Caco-2 (cell line): Measurements from ENCODE around the gene MAP7. TPM values are rescaled to one million over a fixed set of nuclear protein-coding genes. Genes with fewer than 3 reads are reported as not detected.

Experiments
- BruUV-seq: library from RNA; stranded (reverse); fragments of 400-500 nt; replicated peaks from 2 replicates; lab custom pipeline; 2021; lab: Mats Ljungman, UMichigan
- CTCF ChIA-PET: fragments of 300-600 bp; sonication (Branson Sonifier 250); formaldehyde crosslinking; loops from one replicate; lab custom pipeline; 2022; ENCODE audit warnings: antibody characterized with exemption; lab: Charles Lee
- POLR2A ChIA-PET: fragments of 300-600 bp; sonication (Branson Sonifier 250); formaldehyde crosslinking; loops from one replicate; lab custom pipeline; 2022; ENCODE audit warnings: antibody characterized with exemption; lab: Charles Lee
- DNase-seq, 2 experiments: peaks; one replicate each; pipeline versions ENCODE4 v3.0.0 to v3.0.0-alpha.2; 2020 to 2022
- H3K27me3 ChIP-seq: replicated peaks from 2 replicates; pipeline ENCODE4 v1.6.0; 2011; ENCODE audit warnings: low read length; ENCODE audit not compliant: control insufficient read depth, insufficient read depth
- H3K36me3 ChIP-seq: 2 replicates; pipeline ENCODE4 v1.5.1; 2011; ENCODE audit warnings: low read length; ENCODE audit not compliant: control insufficient read depth, insufficient read depth
- H3K4me1 ChIP-seq: fragments of 250-450 bp; sonication (Bioruptor Pico); 2 replicates; pipeline ENCODE4 v1.5.1; 2020; ENCODE audit warnings: mild to moderate bottlenecking
- H3K4me3 ChIP-seq: 2 replicates; pipeline ENCODE4 v1.5.1; 2011; ENCODE audit warnings: low read depth, mild to moderate bottlenecking, control low read depth, low read length
- H3K9me3 ChIP-seq: fragments of 250-450 bp; sonication (Bioruptor Pico); 2 replicates; pipeline ENCODE4 v1.5.1; 2020; ENCODE audit warnings: mild to moderate bottlenecking, moderate library complexity
- H3K27ac Mint-ChIP-seq: one replicate; pipeline ENCODE4 v1.8.0; 2022; ENCODE audit warnings: mixed read lengths; ENCODE audit not compliant: unreplicated experiment
- H3K27me3 Mint-ChIP-seq: one replicate; pipeline ENCODE4 v1.8.0; 2022; ENCODE audit warnings: mixed read lengths; ENCODE audit not compliant: insufficient read depth, unreplicated experiment
- H3K36me3 Mint-ChIP-seq: one replicate; pipeline ENCODE4 v1.8.0; 2022; ENCODE audit warnings: mild to moderate bottlenecking, mixed read lengths; ENCODE audit not compliant: insufficient read depth, unreplicated experiment
- H3K4me1 Mint-ChIP-seq: one replicate; pipeline ENCODE4 v1.8.0; 2022; ENCODE audit warnings: low read depth, mixed read lengths; ENCODE audit not compliant: unreplicated experiment
- H3K4me3 Mint-ChIP-seq: one replicate; pipeline ENCODE4 v1.8.0; 2022; ENCODE audit warnings: mild to moderate bottlenecking, moderate library complexity, mixed read lengths; ENCODE audit not compliant: unreplicated experiment
- H3K9me3 Mint-ChIP-seq: one replicate; pipeline ENCODE4 v1.8.0; 2022; ENCODE audit warnings: mixed read lengths; ENCODE audit not compliant: unreplicated experiment
- CTCF ChIP-seq, 2 experiments: fragments of 200-600 bp in 1 of 2; IDR thresholded peaks; 1 replicate in 1 of 2; 2 replicates in 1 of 2; pipeline versions ENCODE4 v1.5.1 to v1.8.0; 2011 to 2022; ENCODE audit warnings: antibody characterized with exemption in 1 of 2, control low read depth in 1 of 2, inconsistent platforms in 1 of 2, low read depth in 1 of 2, low read length in 1 of 2, mild to moderate bottlenecking in 1 of 2, moderate library complexity in 1 of 2; ENCODE audit not compliant: insufficient read depth in 1 of 2, severe bottlenecking in 1 of 2, unreplicated experiment in 1 of 2
- intact Hi-C: fragments of 100-400 bp; cut with micrococcal nuclease; formaldehyde crosslinking; loops from one replicate; pipeline ENCODE4 v1.10.0; 2022; ENCODE audit not compliant: unreplicated experiment
- total RNA-seq: library from RNA; stranded (reverse); gene quantifications from 2 replicates; pipeline ENCODE4 v1.2.3, GENCODE V29; 2022

MAP7 gene
- total RNA-seq, 1 experiment from 2014 or later: 55.3 TPM

GRCh38 chr6:136424901-136425300, 125.3 kb downstream of the MAP7 start:
- Histone ChIP-seq H3K27me3 (no peaks in the 10 kb centered on the region), H3K9me3 (no peaks in the 10 kb centered on the region), H3K4me1 (peaks cover 12% of the 10 kb centered on the region), H3K4me3 (no peak overlapping the region), H3K36me3 (no peaks in the 10 kb centered on the region)
- POLR2A ChIA-PET: no interaction called here
- intact Hi-C loops: no loop called here
- no peak for TF ChIP-seq CTCF (IDR thresholded peaks at IDR 0.05; ENCODE audit: insufficient read depth in 1 of 2, low read depth in 1 of 2, low read length in 1 of 2, severe bottlenecking in 1 of 2, unreplicated experiment in 1 of 2)
- Mint-ChIP-seq H3K36me3 (no peaks in the 10 kb centered on the region), H3K27me3 (no peaks in the 10 kb centered on the region), H3K4me3 (no peak overlapping the region), H3K27ac (no peak overlapping the region), H3K9me3 (no peaks in the 10 kb centered on the region), H3K4me1 (peaks cover 18% of the 10 kb centered on the region)
- BruUV-seq: no TSS peak
- CTCF ChIA-PET: no interaction called here
- DNase-seq: no peak

DNA sequence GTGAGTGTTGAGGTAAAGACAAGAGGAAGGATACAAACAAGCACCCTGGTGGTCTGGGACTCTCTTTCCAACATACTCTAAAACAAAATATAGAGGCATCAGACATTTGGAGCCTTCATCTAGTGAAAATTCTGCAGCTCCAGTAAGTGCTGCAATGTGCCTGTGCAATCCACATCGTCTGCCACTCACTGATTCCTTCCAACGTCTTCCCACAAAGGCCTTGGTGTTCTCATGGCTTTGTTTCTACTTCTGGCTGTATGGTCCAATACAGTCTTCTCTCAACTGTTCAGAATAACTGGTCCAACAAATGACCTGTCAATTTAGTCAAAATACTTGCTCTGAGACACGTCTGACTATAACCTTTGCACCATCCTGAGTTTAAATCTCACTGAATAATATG, 125.8 kb downstream of the MAP7 start:
- Mint-ChIP-seq H3K9me3 (no peaks in the 10 kb centered on the region), H3K27me3 (no peaks in the 10 kb centered on the region), H3K4me3 (no peak overlapping the region), H3K4me1 (peaks cover 18% of the 10 kb centered on the region), H3K27ac (no peak overlapping the region), H3K36me3 (no peaks in the 10 kb centered on the region)
- no peaks in the 10 kb centered on the region for H3K27me3 ChIP-seq
- peaks cover 7% of the 10 kb centered on the region for H3K4me1 ChIP-seq
- BruUV-seq: no TSS peak
- intact Hi-C loops: no loop called here
- H3K36me3 ChIP-seq: no peaks in the 10 kb centered on the region
- H3K4me3 ChIP-seq: no peak overlapping the region
- DNase-seq: no peak
- no peaks in the 10 kb centered on the region for H3K9me3 ChIP-seq
- no peak for TF ChIP-seq CTCF (IDR thresholded peaks at IDR 0.05; ENCODE audit: insufficient read depth in 1 of 2, low read depth in 1 of 2, low read length in 1 of 2, severe bottlenecking in 1 of 2, unreplicated experiment in 1 of 2)
- ChIA-PET POLR2A (no interaction called here), CTCF (no interaction called here)

DNA sequence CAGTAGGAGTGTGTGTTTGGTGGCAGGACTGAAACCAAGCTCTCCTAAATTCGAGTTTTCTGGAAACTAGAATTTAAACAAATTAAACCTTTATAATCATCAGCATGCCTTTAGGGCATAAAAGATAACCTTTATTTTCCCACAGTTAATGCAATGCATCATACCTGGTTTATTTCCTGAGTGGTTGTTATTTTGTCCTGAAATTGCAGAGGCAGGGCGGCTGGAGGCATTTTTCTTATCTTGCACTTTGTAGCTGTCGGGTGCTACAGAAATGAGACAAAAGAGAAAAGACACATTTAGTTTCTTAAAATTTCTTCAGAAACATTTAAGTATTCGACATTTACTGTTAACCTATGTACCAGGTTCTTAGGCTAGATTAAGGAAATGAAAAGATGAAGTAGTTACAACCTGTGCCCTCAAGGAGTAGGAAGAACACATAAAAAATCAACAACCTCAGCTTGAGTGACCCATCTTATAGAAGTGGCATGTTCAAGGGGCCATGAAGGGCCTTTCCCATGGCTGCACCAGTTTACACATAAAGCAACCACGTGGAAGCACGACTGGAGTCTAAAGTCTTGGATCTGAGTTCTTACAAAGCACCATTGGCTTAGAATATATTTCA, 128.6 kb downstream of the MAP7 start:
- BruUV-seq: no TSS peak
- Histone ChIP-seq H3K9me3 (no peaks in the 10 kb centered on the region), H3K36me3 (no peaks in the 10 kb centered on the region), H3K27me3 (no peaks in the 10 kb centered on the region), H3K4me3 (no peak overlapping the region), H3K4me1 (peaks cover under 1% of the 10 kb centered on the region; the same call in 1 of the 2 replicates)
- intact Hi-C loops: no loop called here
- Mint-ChIP-seq H3K36me3 (peaks cover 4% of the 10 kb centered on the region), H3K27ac (no peak overlapping the region), H3K4me1 (peaks cover 11% of the 10 kb centered on the region), H3K27me3 (no peaks in the 10 kb centered on the region), H3K4me3 (no peak overlapping the region), H3K9me3 (no peaks in the 10 kb centered on the region)
- no peak for TF ChIP-seq CTCF (IDR thresholded peaks at IDR 0.05; ENCODE audit: insufficient read depth in 1 of 2, low read depth in 1 of 2, low read length in 1 of 2, severe bottlenecking in 1 of 2, unreplicated experiment in 1 of 2)
- ChIA-PET CTCF (no interaction called here), POLR2A (no interaction called here)
- no peak for DNase-seq
